HL-60/S4 treated with phorbol 12-myristate 13-acetate at 8.2 ng/mL for 4 days and 3 days (cell line): ENCODE data around the gene ARHGAP9.

Source experiments
- in situ Hi-C: fragments of 300-500 bp; cut with MboI; formaldehyde crosslinking; loops from 2 replicates; pipeline ENCODE4 v1.15.0; 2022; ENCODE audit warnings: low sequenced_read_pairs

Gene ARHGAP9

DNA sequence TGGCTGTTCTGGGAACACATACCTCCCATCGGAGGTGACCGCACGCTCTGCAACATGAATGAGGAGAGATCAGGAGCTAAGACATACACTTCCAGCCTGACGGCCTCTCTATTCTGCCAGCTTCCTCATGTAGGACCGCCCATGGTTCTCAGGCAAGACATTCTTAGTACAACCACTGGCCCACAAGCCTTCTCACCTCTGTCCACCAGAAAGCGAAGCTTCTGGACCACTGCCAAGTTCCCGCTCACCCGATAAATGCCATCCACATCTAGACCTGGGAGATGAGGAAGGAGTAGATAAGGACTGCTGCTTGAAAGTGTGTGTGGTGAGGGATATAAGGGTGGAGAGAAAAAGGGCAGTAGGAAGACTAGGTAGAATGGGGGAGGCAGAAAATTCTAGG lies 5.2 kb downstream of the ARHGAP9 start:
- in situ Hi-C loops, result loop anchor here (25.0 kb wide), 1 partner anchor 387 kb away; the partner anchor contains the start of genes NAB2 and NEMP1

GRCh38 chr12:57473886-57474285 lies 5.8 kb downstream of the ARHGAP9 start:
- in situ Hi-C loops, result loop anchor here (25.0 kb wide), 1 partner anchor 387 kb away; the partner anchor contains the start of genes NAB2 and NEMP1

GRCh38 chr12:57473392-57473791 lies 6.3 kb downstream of the ARHGAP9 start:
- in situ Hi-C loops, result loop anchor here (25.0 kb wide), 1 partner anchor 386 kb away; the partner anchor contains the start of genes NAB2 and NEMP1

DNA sequence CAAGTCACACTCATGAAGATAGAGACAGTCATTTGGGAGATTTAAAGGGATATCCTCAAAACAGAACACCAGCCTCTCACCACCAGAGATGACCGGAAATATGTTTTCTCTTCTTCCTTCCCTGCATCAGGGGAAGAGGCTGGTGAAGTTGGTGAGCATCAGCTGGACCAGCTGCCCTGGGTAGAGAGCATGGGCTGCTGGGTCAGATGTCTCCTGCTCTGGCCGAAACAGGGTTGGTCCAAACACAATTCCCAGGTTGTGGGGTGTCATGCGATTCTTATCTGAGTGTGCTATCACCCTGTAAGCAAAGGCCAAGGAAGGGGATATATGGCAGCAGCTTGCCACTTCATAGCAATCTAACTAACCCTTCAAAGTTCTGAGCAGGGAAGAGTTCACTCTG lies 7.3 kb downstream of the ARHGAP9 start:
- in situ Hi-C loops, result loop anchor here (25.0 kb wide), 1 partner anchor 385 kb away; the partner anchor contains the start of genes NAB2 and NEMP1

DNA sequence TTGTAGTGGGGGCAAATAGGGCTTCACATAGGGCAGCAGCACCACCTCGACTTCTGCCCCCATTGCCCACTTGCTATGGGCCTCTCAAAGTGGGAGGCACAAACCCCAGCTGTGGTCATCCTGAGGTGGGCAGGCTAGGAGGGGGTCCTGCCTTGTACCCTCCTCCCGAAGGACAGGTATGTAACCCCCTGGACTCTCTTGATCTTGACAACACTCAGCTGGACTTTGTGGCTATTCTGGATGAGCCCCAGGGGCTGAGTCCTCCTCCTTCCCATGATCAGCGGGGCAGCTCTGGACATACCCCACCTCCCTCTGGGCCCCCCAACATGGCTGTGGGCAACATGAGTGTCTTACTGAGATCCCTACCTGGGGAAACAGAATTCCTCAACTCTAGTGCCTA lies 8.0 kb downstream of the ARHGAP9 start:
- in situ Hi-C loops, result loop anchor here (25.0 kb wide), 1 partner anchor 384 kb away; the partner anchor contains the start of genes NAB2 and NEMP1

GRCh38 chr12:57470970-57471656 lies 8.6 kb downstream of the ARHGAP9 start:
- in situ Hi-C loops, result loop anchor here (25.0 kb wide), 1 partner anchor 384 kb away; the partner anchor contains the start of genes NAB2 and NEMP1

DNA sequence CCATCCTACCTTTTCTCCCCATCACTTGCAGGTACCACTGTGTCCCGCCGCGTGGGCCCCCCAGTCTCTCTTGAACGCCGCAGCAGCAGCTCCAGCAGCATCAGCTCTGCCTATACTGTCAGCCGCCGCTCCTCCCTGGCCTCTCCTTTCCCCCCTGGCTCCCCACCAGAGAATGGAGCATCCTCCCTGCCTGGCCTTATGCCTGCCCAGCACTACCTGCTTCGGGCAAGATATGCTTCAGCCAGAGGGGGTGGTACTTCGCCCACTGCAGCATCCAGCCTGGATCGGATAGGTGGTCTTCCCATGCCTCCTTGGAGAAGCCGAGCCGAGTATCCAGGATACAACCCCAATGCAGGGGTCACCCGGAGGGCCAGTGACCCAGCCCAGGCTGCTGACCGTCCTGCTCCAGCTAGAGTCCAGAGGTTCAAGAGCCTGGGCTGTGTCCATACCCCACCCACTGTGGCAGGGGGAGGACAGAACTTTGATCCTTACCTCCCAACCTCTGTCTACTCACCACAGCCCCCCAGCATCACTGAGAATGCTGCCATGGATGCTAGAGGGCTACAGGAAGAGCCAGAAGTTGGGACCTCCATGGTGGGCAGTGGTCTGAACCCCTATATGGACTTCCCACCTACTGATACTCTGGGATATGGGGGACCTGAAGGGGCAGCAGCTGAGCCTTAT lies 9.2 kb downstream of the ARHGAP9 start:
- in situ Hi-C loops, result loop anchor here (25.0 kb wide), 1 partner anchor 383 kb away; the partner anchor contains the start of genes NAB2 and NEMP1

- in situ Hi-C loops, result loop anchor here (25.0 kb wide), 1 partner anchor 382 kb away; the partner anchor contains the start of genes NAB2 and NEMP1
These were observed 10.1 kb downstream of the ARHGAP9 start for GRCh38 chr12:57469296-57470164.

DNA sequence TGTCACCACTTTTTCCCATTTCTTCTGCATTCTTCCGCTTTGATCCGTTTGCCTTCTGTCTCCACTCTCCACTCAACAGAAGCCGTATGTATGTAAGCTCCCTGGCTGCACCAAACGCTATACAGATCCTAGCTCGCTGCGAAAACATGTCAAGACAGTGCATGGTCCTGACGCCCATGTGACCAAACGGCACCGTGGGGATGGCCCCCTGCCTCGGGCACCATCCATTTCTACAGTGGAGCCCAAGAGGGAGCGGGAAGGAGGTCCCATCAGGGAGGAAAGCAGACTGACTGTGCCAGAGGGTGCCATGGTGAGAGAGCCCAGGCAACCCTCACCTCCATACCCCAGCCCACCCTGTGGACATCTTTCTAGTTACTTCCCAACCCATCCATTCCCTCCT lies 11.8 kb downstream of the ARHGAP9 start:
- in situ Hi-C loops, result loop anchor here (25.0 kb wide), 1 partner anchor 381 kb away; the partner anchor contains the start of genes NAB2 and NEMP1

GRCh38 chr12:57467212-57467874 lies 12.3 kb downstream of the ARHGAP9 start:
- in situ Hi-C loops, result loop anchor here (25.0 kb wide), 1 partner anchor 380 kb away; the partner anchor contains the start of genes NAB2 and NEMP1

- in situ Hi-C loops, result loop anchor here (25.0 kb wide), 1 partner anchor 379 kb away; the partner anchor contains the start of genes NAB2 and NEMP1
These were observed 13.7 kb downstream of the ARHGAP9 start for GRCh38 chr12:57465747-57466505.

DNA sequence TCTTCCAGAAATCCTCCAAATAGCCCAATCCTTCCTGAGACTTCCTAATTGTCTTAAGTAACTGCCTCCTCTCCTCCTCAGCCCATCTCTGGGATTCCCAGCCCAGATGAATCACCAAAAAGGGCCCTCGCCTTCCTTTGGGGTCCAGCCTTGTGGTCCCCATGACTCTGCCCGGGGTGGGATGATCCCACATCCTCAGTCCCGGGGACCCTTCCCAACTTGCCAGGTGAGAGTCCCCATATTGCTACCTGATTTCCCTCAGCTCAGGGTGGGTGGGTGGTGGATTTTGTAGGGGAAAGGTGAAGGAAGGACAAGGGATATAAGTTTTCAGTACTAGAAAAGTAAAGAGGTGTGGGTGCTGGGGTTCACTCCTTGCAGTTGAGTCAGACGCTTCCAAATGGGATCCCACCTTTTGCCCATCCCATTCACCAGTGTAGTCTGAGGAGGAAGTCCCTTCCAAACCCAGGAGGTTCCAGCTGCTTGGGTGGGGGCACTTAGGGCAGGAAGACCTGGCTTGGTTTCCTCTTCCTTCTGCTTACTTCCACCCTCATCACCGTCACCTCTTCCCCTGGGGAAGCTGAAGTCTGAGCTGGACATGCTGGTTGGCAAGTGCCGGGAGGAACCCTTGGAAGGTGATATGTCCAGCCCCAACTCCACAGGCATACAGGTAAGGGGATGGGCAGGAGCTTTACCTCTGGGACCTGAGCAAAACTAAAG lies 14.5 kb downstream of the ARHGAP9 start:
- in situ Hi-C loops, result loop anchor here (25.0 kb wide), 1 partner anchor 378 kb away; the partner anchor contains the start of genes NAB2 and NEMP1

DNA sequence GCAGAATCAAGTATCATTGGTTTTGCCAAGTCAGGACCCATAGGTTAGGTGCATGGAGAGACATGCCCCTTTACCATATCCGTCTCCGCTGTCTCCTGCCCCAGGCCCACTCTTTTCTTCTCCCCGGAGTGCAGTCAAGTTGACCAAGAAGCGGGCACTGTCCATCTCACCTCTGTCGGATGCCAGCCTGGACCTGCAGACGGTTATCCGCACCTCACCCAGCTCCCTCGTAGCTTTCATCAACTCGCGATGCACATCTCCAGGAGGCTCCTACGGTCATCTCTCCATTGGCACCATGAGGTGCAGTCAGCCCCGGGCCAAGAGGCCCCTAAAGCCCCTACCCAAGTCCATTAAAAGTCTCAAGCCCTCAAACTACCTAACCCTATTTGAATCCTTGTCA lies 15.1 kb downstream of the ARHGAP9 start:
- in situ Hi-C loops, result loop anchor here (25.0 kb wide), 1 partner anchor 377 kb away; the partner anchor contains the start of genes NAB2 and NEMP1

DNA sequence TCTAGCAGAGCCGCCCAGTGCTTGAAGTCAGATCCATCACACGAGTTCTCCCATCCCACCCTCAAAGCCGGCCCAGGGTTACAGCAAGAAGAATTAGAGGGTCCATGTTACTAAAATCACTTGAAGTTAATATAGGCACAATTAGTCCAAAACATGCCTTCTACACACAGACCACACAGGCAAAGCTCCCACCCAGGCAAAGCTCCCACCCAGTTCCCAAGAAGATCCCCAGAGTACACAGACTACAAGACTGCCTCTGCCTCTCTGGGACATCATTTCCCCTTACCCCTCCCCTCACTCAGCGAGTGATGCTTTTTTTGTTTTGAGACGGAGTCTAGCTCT lies 16.8 kb downstream of the ARHGAP9 start:
- in situ Hi-C loops, result loop anchor here (25.0 kb wide), 1 partner anchor 376 kb away; the partner anchor contains the start of genes NAB2 and NEMP1

- in situ Hi-C loops, result loop anchor here (25.0 kb wide), 1 partner anchor 375 kb away; the partner anchor contains the start of genes NAB2 and NEMP1
These were observed 17.3 kb downstream of the ARHGAP9 start for GRCh38 chr12:57462251-57462911.

- in situ Hi-C loops, result loop anchor here (25.0 kb wide), 1 partner anchor 375 kb away; the partner anchor contains the start of genes NAB2 and NEMP1
These were observed 17.8 kb downstream of the ARHGAP9 start for GRCh38 chr12:57461917-57462250.

GRCh38 chr12:57461276-57461916 lies 18.3 kb downstream of the ARHGAP9 start:
- in situ Hi-C loops, result loop anchor here (25.0 kb wide), 1 partner anchor 374 kb away; the partner anchor contains the start of genes NAB2 and NEMP1
